K562 (cell line): Measurements from ENCODE around the gene LY6G6F. TPM values are rescaled to one million over a fixed set of nuclear protein-coding genes. Genes with fewer than 3 reads are reported as not detected.
A peak's percentile ranks its signal among the peaks of the same experiment; 100 is the strongest.

Experiments
- ATF7 ChIP-seq: fragments of 450-650 bp; IDR thresholded peaks from 2 replicates; pipeline ENCODE4 v1.7.1; 2014; ENCODE audit warnings: mild to moderate bottlenecking, moderate library complexity
- DEAF1 ChIP-seq: fragments of 450-650 bp; formaldehyde crosslinking; IDR thresholded peaks from 2 replicates; pipeline ENCODE4 v1.4.0; 2020; ENCODE audit warnings: mild to moderate bottlenecking, moderate library complexity
- ESRRB ChIP-seq: fragments of 250-450 bp; sonication (Bioruptor Pico); IDR thresholded peaks from 2 replicates; pipeline ENCODE4 v1.5.0; 2020; ENCODE audit warnings: mild to moderate bottlenecking, moderate library complexity, borderline replicate concordance
- FUS ChIP-seq: fragments of 200-400 bp; formaldehyde crosslinking; optimal IDR thresholded peaks from 2 replicates; pipeline ENCODE3; 2017; ENCODE audit warnings: low read depth, low read length
- SMAD4 ChIP-seq: fragments of 250-450 bp; sonication (Bioruptor Pico); conservative IDR thresholded peaks from 2 replicates; pipeline ENCODE4 v1.8.0; 2021; ENCODE audit warnings: inconsistent platforms, mild to moderate bottlenecking, moderate library complexity
- TOE1 ChIP-seq, 2 experiments: fragments of 450-650 bp in 1 of 2; sonication (generic) in 1 of 2; formaldehyde crosslinking in 1 of 2; IDR thresholded peaks; 2 replicates each; pipeline versions ENCODE4 v1.7.1 to v1.8.0; 2016 to 2022; ENCODE audit warnings: borderline replicate concordance in 2 of 2, mild to moderate bottlenecking in 2 of 2, antibody characterized with exemption in 1 of 2, inconsistent platforms in 1 of 2, low read depth in 1 of 2, missing genetic modification reagents in 1 of 2, moderate library complexity in 1 of 2
- ZNF609 ChIP-seq: sonication (generic); formaldehyde crosslinking; IDR thresholded peaks from 2 replicates; pipeline ENCODE4 v1.8.1; 2023; ENCODE audit warnings: missing genetic modification reagents, mild to moderate bottlenecking, borderline replicate concordance
- polyA plus RNA-seq, 8 experiments: library from polyadenylated mRNA; depleted of rRNA in 4 of 8; stranded (reverse) in 5 of 8; unstranded in 3 of 8; fragments of >200 nt; fragmentation: Nextera tagmentation in 2 of 8; fragmentation: Illumina TruSeq in 1 of 8; extraction: Ambion mirVana in 2 of 8; extraction: Trizol in 1 of 8; gene quantifications; 2 replicates each; pipeline versions ENCODE4 v1.2.1 to v1.2.3, GENCODE V29; 2011 to 2014; ENCODE audit warnings: inconsistent platforms in 1 of 8, missing spikeins in 1 of 8
- total RNA-seq, 7 experiments: library from RNA; depleted of rRNA in 6 of 7; stranded (reverse); fragments of >200 nt in 6 of 7; fragmentation: Illumina TruSeq in 2 of 7; extraction: Trizol in 2 of 7; gene quantifications; 2 replicates each; pipeline versions ENCODE4 v1.2.1 to v1.2.3, GENCODE V29; 2011 to 2021; ENCODE audit warnings: low replicate concordance in 1 of 7
- TF ChIP-seq, protein P1 (sequence below), 2 experiments: fragments of 450-650 bp; IDR thresholded peaks; 2 replicates each; pipeline ENCODE4 v1.6.1; 2016; ENCODE audit warnings: mild to moderate bottlenecking in 2 of 2, borderline replicate concordance in 1 of 2, low read depth in 1 of 2, moderate library complexity in 1 of 2

Gene LY6G6F
- total and polyA plus RNA-seq, 9 of the 15 experiments (the other 6 are each of a cell fraction or from before 2014, with no cell fraction given): 0.14 to 0.50 (median 0.28) TPM; not detected in 2

- TF ChIP-seq, protein P1, sequence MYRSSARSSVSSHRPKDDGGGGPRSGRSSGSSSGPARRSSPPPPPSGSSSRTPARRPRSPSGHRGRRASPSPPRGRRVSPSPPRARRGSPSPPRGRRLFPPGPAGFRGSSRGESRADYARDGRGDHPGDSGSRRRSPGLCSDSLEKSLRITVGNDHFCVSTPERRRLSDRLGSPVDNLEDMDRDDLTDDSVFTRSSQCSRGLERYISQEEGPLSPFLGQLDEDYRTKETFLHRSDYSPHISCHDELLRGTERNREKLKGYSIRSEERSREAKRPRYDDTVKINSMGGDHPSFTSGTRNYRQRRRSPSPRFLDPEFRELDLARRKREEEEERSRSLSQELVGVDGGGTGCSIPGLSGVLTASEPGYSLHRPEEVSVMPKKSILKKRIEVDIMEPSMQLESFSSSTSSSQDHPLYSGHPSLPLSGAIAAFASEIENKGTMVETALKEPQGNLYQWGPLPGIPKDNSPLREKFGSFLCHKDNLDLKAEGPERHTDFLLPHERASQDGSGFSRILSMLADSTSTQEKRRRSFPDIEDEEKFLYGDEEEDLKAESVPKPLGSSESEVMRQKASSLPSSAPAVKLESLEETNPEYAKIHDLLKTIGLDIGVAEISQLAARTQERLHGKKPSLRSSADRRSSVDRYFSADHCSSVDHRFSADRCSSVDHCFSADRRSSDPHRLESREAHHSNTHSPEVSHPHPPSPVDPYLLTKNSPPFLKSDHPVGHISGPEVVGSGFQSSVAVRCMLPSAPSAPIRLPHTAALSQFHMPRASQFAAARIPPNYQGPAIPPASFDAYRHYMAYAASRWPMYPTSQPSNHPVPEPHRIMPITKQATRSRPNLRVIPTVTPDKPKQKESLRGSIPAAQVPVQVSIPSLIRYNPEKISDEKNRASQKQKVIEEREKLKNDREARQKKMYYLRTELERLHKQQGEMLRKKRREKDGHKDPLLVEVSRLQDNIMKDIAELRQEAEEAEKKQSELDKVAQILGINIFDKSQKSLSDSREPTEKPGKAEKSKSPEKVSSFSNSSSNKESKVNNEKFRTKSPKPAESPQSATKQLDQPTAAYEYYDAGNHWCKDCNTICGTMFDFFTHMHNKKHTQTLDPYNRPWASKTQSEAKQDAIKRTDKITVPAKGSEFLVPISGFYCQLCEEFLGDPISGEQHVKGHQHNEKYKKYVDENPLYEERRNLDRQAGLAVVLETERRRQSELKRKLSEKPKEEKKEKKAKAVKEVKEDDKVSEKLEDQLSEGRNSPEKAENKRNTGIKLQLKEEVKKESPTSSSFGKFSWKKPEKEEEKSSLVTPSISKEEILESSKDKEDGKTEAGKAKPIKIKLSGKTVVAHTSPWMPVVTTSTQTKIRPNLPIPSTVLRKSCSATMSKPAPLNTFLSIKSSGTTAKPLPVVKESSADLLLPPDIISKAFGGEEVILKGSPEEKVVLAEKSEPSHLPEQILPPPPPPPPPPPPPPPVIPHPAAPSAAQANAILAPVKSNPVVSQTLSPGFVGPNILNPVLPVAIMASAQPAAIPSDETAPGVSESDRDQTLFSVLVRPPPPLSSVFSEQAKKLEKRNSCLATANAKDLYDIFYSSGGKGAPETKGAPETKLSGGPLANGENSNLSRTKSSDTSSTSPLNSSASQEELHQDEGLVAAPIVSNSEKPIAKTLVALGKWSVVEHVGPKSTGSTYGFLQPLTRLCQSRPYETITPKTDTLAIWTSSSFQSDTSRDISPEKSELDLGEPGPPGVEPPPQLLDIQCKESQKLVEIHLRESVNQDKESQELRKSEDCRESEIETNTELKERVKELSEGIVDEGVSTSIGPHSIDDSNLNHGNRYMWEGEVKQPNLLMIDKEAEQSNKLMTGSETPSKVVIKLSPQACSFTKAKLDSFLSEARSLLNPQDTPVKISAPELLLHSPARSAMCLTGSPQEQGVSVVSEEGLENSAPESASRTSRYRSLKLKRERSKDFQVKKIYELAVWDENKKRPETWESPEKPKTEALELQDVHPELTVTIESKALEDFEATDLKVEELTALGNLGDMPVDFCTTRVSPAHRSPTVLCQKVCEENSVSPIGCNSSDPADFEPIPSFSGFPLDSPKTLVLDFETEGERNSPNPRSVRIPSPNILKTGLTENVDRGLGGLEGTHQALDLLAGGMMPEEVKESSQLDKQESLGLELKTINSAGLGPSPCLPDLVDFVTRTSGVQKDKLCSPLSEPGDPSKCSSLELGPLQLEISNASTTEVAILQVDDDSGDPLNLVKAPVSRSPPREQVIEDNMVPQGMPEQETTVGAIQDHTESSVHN (IDR thresholded peaks at IDR 0.05; ENCODE audit: borderline replicate concordance in 1 of 2, low read depth in 1 of 2): peak in 1 of 2 experiments; percentile 45; a peak in 1 of 4 replicates
- TF ChIP-seq ZNF609 (CRISPR knock-in tag) (peak; percentile 82), FUS (no peak), ESRRB (CRISPR knock-in tag) (no peak), SMAD4 (CRISPR knock-in tag) (peak; percentile 39; the same call in 1 of the 2 replicates), TOE1 (IDR thresholded peaks at IDR 0.05; ENCODE audit: borderline replicate concordance) (peak; percentile 92), TOE1 (CRISPR knock-in tag; IDR thresholded peaks at IDR 0.05; ENCODE audit: borderline replicate concordance, low read depth) (no peak; the same call in 1 of the 2 replicates), DEAF1 (peak; percentile 41), ATF7 (peak; percentile 100)
Measured at GRCh38 chr6:31702819-31703716, 3.6 kb upstream of the LY6G6F start, which contains the start of gene ABHD16A (continued).
